SK-N-SH (cell line): ENCODE data around the gene KCNK16. TPM values are rescaled to one million over a fixed set of nuclear protein-coding genes. Genes with fewer than 3 reads are reported as not detected.

Experiments used
- CTCF ChIA-PET: fragments of 300-600, 350-600 bp; formaldehyde crosslinking; extraction: SDS; loops from one replicate; lab custom pipeline; 2021; lab: Yijun Ruan, JAX
- POLR2A ChIA-PET: fragments of 350-600 bp; sonication (Branson Sonifier 250); formaldehyde crosslinking; extraction: SDS; loops from one replicate; lab custom pipeline; 2020; ENCODE audit warnings: antibody characterized with exemption, inconsistent platforms; lab: Yijun Ruan, JAX
- DNase-seq: peaks from one replicate; pipeline ENCODE4 v3.0.0; 2012
- H2AFZ ChIP-seq: fragments of 200-600 bp; sonication (generic); 2 replicates; pipeline ENCODE4 v1.8.1; 2016; ENCODE audit warnings: antibody characterized with exemption, mild to moderate bottlenecking, low read depth
- H3F3A ChIP-seq: fragments of 200-600 bp; sonication (generic); replicated peaks from 2 replicates; pipeline ENCODE3; 2016; ENCODE audit warnings: antibody characterized with exemption, mild to moderate bottlenecking; ENCODE audit not compliant: insufficient read depth
- H3K27ac ChIP-seq, 2 experiments: fragments of 200-500 bp in 1 of 2; fragments of 200-600 bp in 1 of 2; sonication (Bioruptor generic) in 1 of 2; sonication (generic), shearing (Covaris generic) in 1 of 2; 2 replicates each; pipeline versions ENCODE4 v1.5.1 to v1.6.1; 2014 to 2016; ENCODE audit warnings: low read depth in 2 of 2, inconsistent platforms in 1 of 2, low read length in 1 of 2, mild to moderate bottlenecking in 1 of 2, mixed read lengths in 1 of 2
- H3K27me3 ChIP-seq: fragments of 200-600 bp; sonication (generic), shearing (Covaris generic); 2 replicates; pipeline ENCODE4 v1.6.1; 2016; ENCODE audit warnings: mixed run types; ENCODE audit not compliant: insufficient read depth
- H3K36me3 ChIP-seq, 2 experiments: fragments of 200-500 bp in 1 of 2; fragments of 200-600 bp in 1 of 2; sonication (Bioruptor generic) in 1 of 2; sonication (generic) in 1 of 2; replicated peaks in 1 of 2; 2 replicates each; pipeline versions ENCODE3 to v1.5.1; 2014 to 2016; ENCODE audit warnings: low read length in 1 of 2, mild to moderate bottlenecking in 1 of 2; ENCODE audit not compliant: insufficient read depth in 2 of 2, control insufficient read depth in 1 of 2
- H3K4me1 ChIP-seq, 2 experiments: fragments of 200-500 bp in 1 of 2; fragments of 200-600 bp in 1 of 2; sonication (Bioruptor generic) in 1 of 2; sonication (generic), shearing (Covaris generic) in 1 of 2; 2 replicates each; pipeline versions ENCODE4 v1.5.1 to v1.6.1; 2014 to 2016; ENCODE audit warnings: low read depth in 1 of 2, low read length in 1 of 2, mixed run types in 1 of 2; ENCODE audit not compliant: insufficient read depth in 2 of 2, control insufficient read depth in 1 of 2
- H3K4me2 ChIP-seq: fragments of 200-600 bp; sonication (generic), shearing (Covaris generic); 2 replicates; pipeline ENCODE4 v1.6.1; 2017; ENCODE audit warnings: mixed run types
- H3K4me3 ChIP-seq, 2 experiments: fragments of 200-500 bp in 1 of 2; fragments of 200-600 bp in 1 of 2; sonication (Bioruptor generic) in 1 of 2; sonication (generic), shearing (Covaris generic) in 1 of 2; 2 replicates each; pipeline versions ENCODE4 v1.5.1 to v1.8.1; 2014 to 2016; ENCODE audit warnings: low read depth in 2 of 2, inconsistent platforms in 1 of 2, low read length in 1 of 2, mild to moderate bottlenecking in 1 of 2, mixed read lengths in 1 of 2, moderate library complexity in 1 of 2
- H3K79me2 ChIP-seq: fragments of 200-600 bp; sonication (generic); 2 replicates; pipeline ENCODE4 v1.8.1; 2017; ENCODE audit warnings: mild to moderate bottlenecking; ENCODE audit not compliant: insufficient read depth
- H3K9ac ChIP-seq: fragments of 200-600 bp; sonication (generic); 2 replicates; pipeline ENCODE4 v1.6.1; 2017; ENCODE audit warnings: mixed run types
- H3K9me2 ChIP-seq: fragments of 200-600 bp; sonication (generic); 2 replicates; pipeline ENCODE4 v1.6.1; 2017; ENCODE audit warnings: mixed run types
- H3K9me3 ChIP-seq: fragments of 200-600 bp; sonication (generic); 2 replicates; pipeline ENCODE4 v1.6.1; 2017; ENCODE audit warnings: mixed run types, mild to moderate bottlenecking, moderate library complexity
- H4K20me1 ChIP-seq: fragments of 200-600 bp; sonication (generic); 2 replicates; pipeline ENCODE4 v1.6.1; 2017; ENCODE audit warnings: mild to moderate bottlenecking, mixed run types; ENCODE audit not compliant: insufficient read depth
- ELF1 ChIP-seq: IDR thresholded peaks from 2 replicates; pipeline ENCODE4 v1.4.0; 2012
- EP300 ChIP-seq, 2 experiments: IDR thresholded peaks; 2 replicates each; pipeline versions ENCODE4 v1.4.0 to v1.6.1; 2012; ENCODE audit warnings: borderline replicate concordance in 1 of 2, low read depth in 1 of 2, low read length in 1 of 2
- FOSL2 ChIP-seq: IDR thresholded peaks from 2 replicates; pipeline ENCODE4 v1.4.0; 2012; ENCODE audit warnings: low read depth, mild to moderate bottlenecking, moderate library complexity, borderline replicate concordance
- GATA2 ChIP-seq: sonication (generic); formaldehyde crosslinking; IDR thresholded peaks from 2 replicates; pipeline ENCODE4 v1.5.0; 2020; ENCODE audit warnings: mild to moderate bottlenecking, missing genetic modification reagents
- JUND ChIP-seq: IDR thresholded peaks from 2 replicates; pipeline ENCODE4 v1.4.0; 2012
- MXI1 ChIP-seq: IDR thresholded peaks from 2 replicates; pipeline ENCODE4 v1.6.1; 2012; ENCODE audit warnings: mild to moderate bottlenecking, low read depth, low read length, improper control_type of control experiment
- NFIC ChIP-seq: IDR thresholded peaks from 2 replicates; pipeline ENCODE4 v1.4.0; 2012; ENCODE audit warnings: borderline replicate concordance
- NRF1 ChIP-seq: IDR thresholded peaks from 2 replicates; pipeline ENCODE4 v1.6.1; 2012; ENCODE audit warnings: low read depth, mild to moderate bottlenecking, low read length
- POLR2AphosphoS5 ChIP-seq: IDR thresholded peaks from 2 replicates; pipeline ENCODE4 v1.6.1; 2012; ENCODE audit warnings: low read depth, low read length
- RAD21 ChIP-seq: IDR thresholded peaks from 2 replicates; pipeline ENCODE4 v1.6.1; 2012; ENCODE audit warnings: mild to moderate bottlenecking, low read length
- RFX5 ChIP-seq: IDR thresholded peaks from 2 replicates; pipeline ENCODE4 v1.6.1; 2012; ENCODE audit warnings: mild to moderate bottlenecking, improper control_type of control experiment, low read length
- YY1 ChIP-seq: IDR thresholded peaks from 2 replicates; pipeline ENCODE4 v1.4.0; 2012; ENCODE audit warnings: low read depth, mild to moderate bottlenecking
- WGBS: methylation state at CpG from one replicate; pipeline ENCODE4 v1.1.6; 2017; ENCODE audit warnings: low lambda C conversion rate; 5-methylcytosine and 5-hydroxymethylcytosine counted together
- polyA plus RNA-seq, 3 experiments: library from polyadenylated mRNA; depleted of rRNA; stranded (reverse); fragments of >200 nt; gene quantifications; 2 replicates each; pipeline ENCODE4 v1.2.3, GENCODE V29; 2012
- TF ChIP-seq, protein P1 (sequence below): fragments of 150-350 bp; IDR thresholded peaks from 2 replicates; pipeline ENCODE4 v1.6.1; 2017; ENCODE audit warnings: antibody characterized with exemption, low read length, low read depth, borderline replicate concordance
- TF ChIP-seq, protein P2 (sequence below): IDR thresholded peaks from 2 replicates; pipeline ENCODE4 v1.4.0; 2012; ENCODE audit warnings: low read depth
- TF ChIP-seq, protein P3 (sequence below): IDR thresholded peaks from 2 replicates; pipeline ENCODE4 v1.4.0; 2012; ENCODE audit warnings: low read depth, borderline replicate concordance
- TF ChIP-seq, protein P4 (sequence below): fragments of 150-350 bp; IDR thresholded peaks from 2 replicates; pipeline ENCODE4 v1.6.1; 2016; ENCODE audit warnings: mild to moderate bottlenecking, low read depth, low read length

KCNK16 gene
- polyA plus RNA-seq, 1 of the 3 experiments (the other 2 are of a cell fraction): not detected

DNA sequence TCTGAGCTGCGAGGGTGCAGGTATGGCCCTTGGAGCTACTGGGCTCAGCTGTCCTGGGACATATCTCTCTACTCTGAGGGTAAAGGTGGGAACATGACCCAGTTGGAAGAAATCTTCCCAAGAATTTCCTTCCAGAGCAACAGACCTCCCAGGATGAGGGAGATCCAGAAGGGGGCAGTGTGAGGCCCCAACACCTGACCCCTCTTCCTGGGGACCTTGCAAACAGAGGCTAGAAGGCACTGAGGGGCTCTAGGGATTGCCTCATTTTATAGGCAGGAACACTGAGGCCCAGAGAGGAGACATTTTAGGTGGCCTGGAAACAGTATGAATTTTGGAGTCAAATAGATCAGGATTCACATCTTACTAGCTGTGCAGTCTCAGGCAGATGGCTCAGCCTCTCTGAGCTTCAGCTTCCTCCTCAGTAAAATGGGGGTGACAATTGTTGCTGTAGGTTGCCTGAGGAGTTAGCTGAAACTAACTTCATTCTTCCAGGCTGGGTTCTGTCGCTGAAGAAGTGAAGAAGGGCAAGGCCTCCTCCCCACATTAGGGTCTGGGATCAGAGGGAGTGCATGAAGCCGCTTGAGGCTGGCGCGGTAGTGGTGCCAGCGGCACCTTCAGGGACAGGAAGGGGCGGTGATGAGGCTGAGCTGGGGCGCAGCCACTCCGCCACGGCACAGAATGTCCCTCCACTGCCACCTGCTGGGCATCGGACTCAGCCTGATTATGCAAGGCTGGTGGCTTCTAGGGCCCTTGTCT, 19.7 kb downstream of the KCNK16 start (continued):
- TF ChIP-seq, protein P1, sequence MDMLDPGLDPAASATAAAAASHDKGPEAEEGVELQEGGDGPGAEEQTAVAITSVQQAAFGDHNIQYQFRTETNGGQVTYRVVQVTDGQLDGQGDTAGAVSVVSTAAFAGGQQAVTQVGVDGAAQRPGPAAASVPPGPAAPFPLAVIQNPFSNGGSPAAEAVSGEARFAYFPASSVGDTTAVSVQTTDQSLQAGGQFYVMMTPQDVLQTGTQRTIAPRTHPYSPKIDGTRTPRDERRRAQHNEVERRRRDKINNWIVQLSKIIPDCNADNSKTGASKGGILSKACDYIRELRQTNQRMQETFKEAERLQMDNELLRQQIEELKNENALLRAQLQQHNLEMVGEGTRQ: no peak
- no peak for TF ChIP-seq FOSL2
- TF ChIP-seq MXI1: no peak
- 0 out of 2 replicates have a peak, but pooled peaks have one; percentile 21 for TF ChIP-seq NRF1
- peak; percentile 92 for TF ChIP-seq RAD21
- TF ChIP-seq GATA2 (CRISPR knock-in tag): no peak
- TF ChIP-seq ELF1: no peak
- TF ChIP-seq, all 33 proteins: peak for 4

DNA sequence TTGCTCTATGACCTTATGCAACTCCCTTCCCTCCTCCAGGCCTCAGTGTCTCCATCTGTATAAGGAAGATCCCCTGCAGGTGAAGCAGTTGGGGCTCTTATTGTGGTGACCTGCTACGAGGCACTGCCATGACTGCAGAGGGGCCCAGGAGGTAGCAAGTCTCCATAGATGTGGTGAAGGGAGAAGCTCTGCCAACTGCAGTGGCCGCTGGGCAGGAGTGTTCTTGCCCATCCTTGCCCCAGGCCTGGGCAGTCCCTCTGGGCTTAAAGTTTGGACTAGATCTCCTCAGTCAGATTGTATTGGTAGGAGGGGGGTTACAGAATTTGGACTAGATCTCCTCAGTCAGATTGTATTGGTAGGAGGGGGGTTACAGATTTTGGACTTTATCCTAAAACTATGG, 20.5 kb downstream of the KCNK16 start:
- Histone ChIP-seq H2AFZ (no peak overlapping the region), H3K27me3 (no peaks in the 10 kb centered on the region), H3K9me2 (no peaks in the 10 kb centered on the region), H3K36me3 (no peaks in the 10 kb centered on the region), H3F3A (no peaks in the 10 kb centered on the region)
- no peak for TF ChIP-seq NFIC
- no peak for TF ChIP-seq RFX5
- TF ChIP-seq YY1: no peak
- TF ChIP-seq, protein P2, sequence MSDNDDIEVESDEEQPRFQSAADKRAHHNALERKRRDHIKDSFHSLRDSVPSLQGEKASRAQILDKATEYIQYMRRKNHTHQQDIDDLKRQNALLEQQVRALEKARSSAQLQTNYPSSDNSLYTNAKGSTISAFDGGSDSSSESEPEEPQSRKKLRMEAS: no peak
- no peak for TF ChIP-seq POLR2AphosphoS5
- no peak for TF ChIP-seq ELF1
- no peak for TF ChIP-seq GATA2 (CRISPR knock-in tag)
- TF ChIP-seq, protein P1: no peak
- no peak for TF ChIP-seq EP300 (IDR thresholded peaks at IDR 0.05; ENCODE audit: borderline replicate concordance in 1 of 2, low read depth in 1 of 2, low read length in 1 of 2)
- TF ChIP-seq, protein P3, sequence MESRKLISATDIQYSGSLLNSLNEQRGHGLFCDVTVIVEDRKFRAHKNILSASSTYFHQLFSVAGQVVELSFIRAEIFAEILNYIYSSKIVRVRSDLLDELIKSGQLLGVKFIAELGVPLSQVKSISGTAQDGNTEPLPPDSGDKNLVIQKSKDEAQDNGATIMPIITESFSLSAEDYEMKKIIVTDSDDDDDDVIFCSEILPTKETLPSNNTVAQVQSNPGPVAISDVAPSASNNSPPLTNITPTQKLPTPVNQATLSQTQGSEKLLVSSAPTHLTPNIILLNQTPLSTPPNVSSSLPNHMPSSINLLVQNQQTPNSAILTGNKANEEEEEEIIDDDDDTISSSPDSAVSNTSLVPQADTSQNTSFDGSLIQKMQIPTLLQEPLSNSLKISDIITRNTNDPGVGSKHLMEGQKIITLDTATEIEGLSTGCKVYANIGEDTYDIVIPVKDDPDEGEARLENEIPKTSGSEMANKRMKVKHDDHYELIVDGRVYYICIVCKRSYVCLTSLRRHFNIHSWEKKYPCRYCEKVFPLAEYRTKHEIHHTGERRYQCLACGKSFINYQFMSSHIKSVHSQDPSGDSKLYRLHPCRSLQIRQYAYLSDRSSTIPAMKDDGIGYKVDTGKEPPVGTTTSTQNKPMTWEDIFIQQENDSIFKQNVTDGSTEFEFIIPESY: no peak
- TF ChIP-seq FOSL2: no peak
- TF ChIP-seq NRF1: no peak
- TF ChIP-seq, protein P4, sequence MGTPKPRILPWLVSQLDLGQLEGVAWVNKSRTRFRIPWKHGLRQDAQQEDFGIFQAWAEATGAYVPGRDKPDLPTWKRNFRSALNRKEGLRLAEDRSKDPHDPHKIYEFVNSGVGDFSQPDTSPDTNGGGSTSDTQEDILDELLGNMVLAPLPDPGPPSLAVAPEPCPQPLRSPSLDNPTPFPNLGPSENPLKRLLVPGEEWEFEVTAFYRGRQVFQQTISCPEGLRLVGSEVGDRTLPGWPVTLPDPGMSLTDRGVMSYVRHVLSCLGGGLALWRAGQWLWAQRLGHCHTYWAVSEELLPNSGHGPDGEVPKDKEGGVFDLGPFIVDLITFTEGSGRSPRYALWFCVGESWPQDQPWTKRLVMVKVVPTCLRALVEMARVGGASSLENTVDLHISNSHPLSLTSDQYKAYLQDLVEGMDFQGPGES: no peak
- no peak for TF ChIP-seq JUND
- TF ChIP-seq, all 33 proteins: peak for 0
- no peak overlapping the region for H3K27ac ChIP-seq
- 29% methylated on average over 2 of the region's 2 CpGs for WGBS
- no peaks in the 10 kb centered on the region for H3K9me3 ChIP-seq
- no peak overlapping the region for H3K4me3 ChIP-seq
- DNase-seq: no peak
- POLR2A ChIA-PET: interaction anchor here (0.7 kb wide), 1 partner anchor 311 kb away, joined by 3 read pairs; no protein-coding TSS in a partner anchor
- peaks cover 0 to 6% of the 10 kb centered on the region in 2 experiments; a peak in 1 of 4 replicates for H3K4me1 ChIP-seq
- H3K9ac ChIP-seq: no peak overlapping the region
- H4K20me1 ChIP-seq: no peaks in the 10 kb centered on the region
- CTCF ChIA-PET: interaction anchor here (1.0 to 16.6 kb wide), 25 partner anchors 10 to 437 kb away, joined by 3 to 457 read pairs (median 7); partner anchors contain the start of gene KCNK17
- no peak overlapping the region for H3K4me2 ChIP-seq
- H3K79me2 ChIP-seq: no peaks in the 10 kb centered on the region
